ENCODE data around the gene ITSN2. TPM values are rescaled to one million over a fixed set of nuclear protein-coding genes. Genes with fewer than 3 reads are reported as not detected.

Gene ITSN2
- total RNA-seq, 1 donor from 2014 or later, result 19.6 TPM

GRCh38 chr2:24158131-24158530 lies 202.2 kb downstream of the ITSN2 start:
- no peaks in the 10 kb centered on the region for H3K27me3 Mint-ChIP-seq (ENCODE audit: low read depth)
- H3K9me3 Mint-ChIP-seq, result peaks cover 22% of the 10 kb centered on the region
- H3K36me3 Mint-ChIP-seq, result peaks cover 50% of the 10 kb centered on the region
- H3K4me3 Mint-ChIP-seq, result no peak overlapping the region
- TF ChIP-seq CTCF (IDR thresholded peaks at IDR 0.05; ENCODE audit: unreplicated experiment), result no peak
- no peak for DNase-seq (ENCODE audit: low spot score in 2 of 2, unreplicated experiment in 2 of 2)
- no peaks in the 10 kb centered on the region for H3K4me1 Mint-ChIP-seq
- H3K27ac Mint-ChIP-seq, result no peak overlapping the region

GRCh38 chr2:24153478-24153877 lies 206.9 kb downstream of the ITSN2 start:
- Mint-ChIP-seq H3K9me3 (peaks cover 8% of the 10 kb centered on the region), H3K36me3 (peaks cover 37% of the 10 kb centered on the region), H3K27me3 (ENCODE audit: low read depth) (no peaks in the 10 kb centered on the region), H3K27ac (no peak overlapping the region), H3K4me1 (no peaks in the 10 kb centered on the region), H3K4me3 (no peak overlapping the region)
- no peak for TF ChIP-seq CTCF (IDR thresholded peaks at IDR 0.05; ENCODE audit: unreplicated experiment)
- no peak for DNase-seq (ENCODE audit: low spot score in 2 of 2, unreplicated experiment in 2 of 2)

Other genes with a start within 250 kb of the ITSN2 start
- 1.2 to 1.6 TPM (median 1.3 TPM) in 3 replicates for gene PFN4, start 237.2 kb downstream of the ITSN2 start, total RNA-seq
- 32.9 to 38.0 TPM (median 33.0 TPM) in 3 replicates for gene FAM228B, start 237.1 kb downstream of the ITSN2 start, total RNA-seq
- gene FAM228A, start 185.5 kb downstream of the ITSN2 start, total RNA-seq, result 1.1 to 1.4 TPM (median 1.4 TPM) in 3 replicates
- gene NCOA1, start 130.7 kb upstream of the ITSN2 start, total RNA-seq, result 35.1 to 37.1 TPM (median 36.8 TPM) in 3 replicates